Peyer's patch (tissue), 4 donors: ENCODE data around the gene C2CD4D. TPM values are rescaled to one million over a fixed set of nuclear protein-coding genes. Genes with fewer than 3 reads are reported as not detected.
"Not testable (repeated sequence)": the region's sequence is repeated elsewhere in the genome, so short reads cannot be mapped to it uniquely, and the experiment has no call there.

Experiments
- DNase-seq, 3 donors: peaks; one replicate each; pipeline ENCODE4 v3.0.0-alpha.2; 2017 to 2019
- H3K27ac ChIP-seq, 4 donors: fragments of 200-600 bp; sonication (generic); one replicate each; pipeline ENCODE4 v1.5.1; 2016 to 2019
- H3K27me3 ChIP-seq, 2 donors: fragments of 200-600 bp; sonication (generic); one replicate each; pipeline ENCODE4 v1.5.1; 2019
- H3K36me3 ChIP-seq, 3 donors: fragments of 200-600 bp; sonication (generic); one replicate each; pipeline ENCODE4 v1.5.1; 2016 to 2019
- H3K4me1 ChIP-seq, 4 donors: fragments of 200-600 bp; sonication (generic); one replicate each; pipeline ENCODE4 v1.5.1; 2016 to 2019
- H3K4me3 ChIP-seq, 4 donors: fragments of 200-600 bp; sonication (generic); 1 replicate in 3 of 4; 2 replicates in 1 of 4; pipeline ENCODE4 v1.5.1; 2016 to 2019; ENCODE audit warnings: mild to moderate bottlenecking in 1 of 4
- H3K9me3 ChIP-seq, 4 donors: fragments of 200-600 bp; sonication (generic); one replicate each; pipeline ENCODE4 v1.5.1; 2016 to 2019; ENCODE audit warnings: mild to moderate bottlenecking in 1 of 4
- CTCF ChIP-seq, 6 experiments: fragments of 450-650 bp in 4 of 6; fragments of 200-600 bp in 2 of 6; sonication (generic) in 1 of 6; IDR thresholded peaks; one replicate each; pipeline ENCODE4 v1.5.1; 2017 to 2019; ENCODE audit warnings: antibody characterized with exemption in 6 of 6, mild to moderate bottlenecking in 3 of 6, moderate library complexity in 1 of 6
- POLR2A ChIP-seq, 2 donors: fragments of 450-650 bp; IDR thresholded peaks; one replicate each; pipeline ENCODE4 v1.5.1; 2017; ENCODE audit warnings: antibody characterized with exemption in 2 of 2, mild to moderate bottlenecking in 2 of 2, moderate library complexity in 2 of 2
- total RNA-seq, 4 donors: library from RNA; depleted of rRNA; stranded (reverse); fragments of >200 nt; gene quantifications; one replicate each; pipeline ENCODE4 v1.1.0, GENCODE V29; 2016

The C2CD4D gene
- total RNA-seq = under 1 TPM in 1 of 4 donors, not detected in 3; 0.54 TPM

DNA sequence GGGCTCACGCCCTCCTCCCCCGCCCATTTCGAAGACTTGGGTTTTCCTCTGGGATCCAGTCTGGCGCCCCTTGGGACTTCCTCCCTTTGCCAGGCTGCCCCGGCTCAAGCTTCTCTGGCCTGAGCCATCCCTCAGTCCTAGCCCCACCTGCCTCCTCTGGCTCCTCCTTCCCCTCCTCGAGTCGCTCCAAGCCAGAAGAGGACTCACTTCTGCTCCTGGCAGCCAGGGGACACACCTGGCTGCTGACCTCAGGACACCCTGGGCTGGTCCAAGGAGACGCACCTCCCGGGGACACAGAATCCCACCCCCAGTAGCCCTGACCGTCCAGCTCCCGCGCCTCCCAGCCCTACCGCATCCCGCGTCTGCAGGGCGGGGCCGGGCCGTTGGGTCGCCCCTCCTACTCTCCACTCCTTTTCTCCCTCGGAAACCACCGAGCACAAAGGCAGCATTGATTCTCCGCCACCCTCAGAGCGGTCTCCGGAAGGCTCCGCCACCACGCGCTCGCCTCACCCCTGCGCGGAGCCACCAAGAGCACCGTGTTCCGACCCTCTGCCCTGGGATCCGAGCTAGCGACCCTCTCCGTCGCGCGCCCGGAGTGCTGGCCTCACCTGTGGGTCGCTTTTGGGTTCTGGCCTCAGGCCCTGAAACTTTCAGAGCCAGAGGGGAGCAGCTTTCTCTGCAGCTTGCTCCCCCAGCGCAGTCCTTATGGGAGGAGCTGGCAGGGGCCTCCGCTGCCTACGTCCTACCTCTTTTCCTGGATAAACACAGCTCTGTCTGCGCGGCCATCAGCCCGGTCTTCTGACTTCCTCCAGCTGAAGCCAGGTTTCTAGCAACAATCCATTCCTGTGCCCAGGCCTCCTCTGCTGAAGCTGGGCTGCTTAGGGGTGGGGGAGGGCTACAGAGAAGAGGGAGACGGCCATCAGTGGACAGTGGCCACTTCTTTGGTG is at the start of gene C2CD4D:
Gene C2CD4D, minus strand, starts transcription at position 364 of the 947 bp plus-strand sequence. CDS start 831 bp downstream, outside the sequence.
- Histone ChIP-seq H3K36me3 (no peaks in the 10 kb centered on the region), H3K4me1 (peaks cover 0 to 43% (median 12%) of the 10 kb centered on the region in 4 donors), H3K27me3 (no peaks in the 10 kb centered on the region), H3K27ac (peak within 1 kb of the TSS; percentile 66 to 78 (median 72)), H3K9me3 (no peaks in the 10 kb centered on the region), H3K4me3 (peak within 1 kb of the TSS; percentile 42 to 67 (median 52))
- DNase-seq = peak; percentile 46 to 85 (median 82)
- peak in 2 of 6 experiments; percentile 31 to 32 for TF ChIP-seq CTCF (IDR thresholded peaks at IDR 0.05)
- peak; percentile 64 to 78 for TF ChIP-seq POLR2A (IDR thresholded peaks at IDR 0.05)

DNA sequence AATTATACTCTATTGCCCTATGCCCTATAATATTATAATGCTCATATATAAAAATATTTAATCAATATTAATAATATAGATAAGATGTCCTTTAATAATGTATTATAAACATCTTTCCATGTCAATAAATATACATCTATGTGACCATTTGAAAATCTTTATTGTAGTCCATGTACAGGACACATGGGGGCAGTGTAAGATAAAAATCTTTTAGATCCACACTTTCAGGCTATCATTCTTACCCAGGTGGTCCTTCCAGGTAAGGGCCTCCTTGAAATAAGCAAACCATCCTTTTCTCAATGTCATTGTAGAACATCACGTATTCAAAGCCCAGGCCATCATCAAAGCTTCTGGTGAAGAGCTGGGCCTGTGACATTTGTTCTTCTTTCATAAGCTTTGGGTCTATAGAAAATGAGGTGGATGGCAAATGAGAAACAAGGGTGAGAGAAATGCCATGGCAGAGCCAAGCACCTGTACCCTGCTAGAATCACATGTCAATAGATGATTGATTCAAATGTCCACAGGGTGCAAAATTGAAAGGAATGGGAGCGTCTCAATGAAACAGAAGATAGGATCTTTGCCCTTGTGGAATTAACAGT is 49.5 kb upstream of the C2CD4D start:
- peaks cover 0 to 21% (median 0%) of the 10 kb centered on the region in 3 donors for H3K36me3 ChIP-seq
- H3K27ac ChIP-seq = no peak overlapping the region
- no peaks in the 10 kb centered on the region for H3K4me1 ChIP-seq
- no peaks in the 10 kb centered on the region for H3K27me3 ChIP-seq
- TF ChIP-seq CTCF (IDR thresholded peaks at IDR 0.05) (peak in 5 of 6 experiments; percentile 33 to 61 (median 51)), POLR2A (IDR thresholded peaks at IDR 0.05) (no peak)
- no peak overlapping the region for H3K4me3 ChIP-seq
- no peak for DNase-seq
- H3K9me3 ChIP-seq = no peaks in the 10 kb centered on the region

GRCh38 chr1:151887028-151887427 is 47.4 kb upstream of the C2CD4D start:
- Histone ChIP-seq H3K36me3 (peaks cover 0 to 13% (median 0%) of the 10 kb centered on the region in 3 donors), H3K4me1 (no peaks in the 10 kb centered on the region), H3K9me3 (no peaks in the 10 kb centered on the region), H3K27me3 (no peaks in the 10 kb centered on the region), H3K27ac (no peak overlapping the region), H3K4me3 (no peak overlapping the region)
- no peak for TF ChIP-seq CTCF (IDR thresholded peaks at IDR 0.05)
- no peak for TF ChIP-seq POLR2A (IDR thresholded peaks at IDR 0.05)
- no peak for DNase-seq

DNA sequence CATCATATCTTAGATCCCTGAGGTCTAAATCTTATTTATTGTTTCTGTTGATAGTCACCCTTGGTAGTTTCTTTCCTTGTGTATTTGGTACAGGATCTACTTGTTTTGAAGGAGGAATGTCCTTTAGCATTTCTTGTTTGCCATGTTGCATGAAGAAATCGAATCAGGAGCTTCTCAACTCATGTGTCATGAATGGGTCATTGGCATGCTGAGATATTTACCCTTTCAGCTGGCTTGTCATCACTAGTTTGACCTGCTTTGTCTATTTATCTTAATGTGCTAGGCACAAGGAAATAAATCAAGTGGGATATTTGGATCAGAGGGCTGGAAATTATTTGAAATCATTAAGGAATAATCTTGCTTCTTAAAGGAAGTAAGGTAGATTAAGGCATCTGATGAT is 45.9 kb upstream of the C2CD4D start:
- H3K36me3 ChIP-seq = peaks cover 0 to 11% (median 0%) of the 10 kb centered on the region in 3 donors
- no peak overlapping the region for H3K4me3 ChIP-seq
- no peaks in the 10 kb centered on the region for H3K9me3 ChIP-seq
- no peak overlapping the region for H3K27ac ChIP-seq
- no peaks in the 10 kb centered on the region for H3K27me3 ChIP-seq
- no peak for DNase-seq
- TF ChIP-seq POLR2A (IDR thresholded peaks at IDR 0.05) (no peak), CTCF (IDR thresholded peaks at IDR 0.05) (no peak)
- no peaks in the 10 kb centered on the region for H3K4me1 ChIP-seq

- not testable (repeated sequence) for H3K27me3 ChIP-seq, H3K27ac ChIP-seq, H3K9me3 ChIP-seq, H3K36me3 ChIP-seq, H3K4me1 ChIP-seq, DNase-seq, H3K4me3 ChIP-seq
Observed at GRCh38 chr1:151884879-151885278, 45.3 kb upstream of the C2CD4D start.

DNA sequence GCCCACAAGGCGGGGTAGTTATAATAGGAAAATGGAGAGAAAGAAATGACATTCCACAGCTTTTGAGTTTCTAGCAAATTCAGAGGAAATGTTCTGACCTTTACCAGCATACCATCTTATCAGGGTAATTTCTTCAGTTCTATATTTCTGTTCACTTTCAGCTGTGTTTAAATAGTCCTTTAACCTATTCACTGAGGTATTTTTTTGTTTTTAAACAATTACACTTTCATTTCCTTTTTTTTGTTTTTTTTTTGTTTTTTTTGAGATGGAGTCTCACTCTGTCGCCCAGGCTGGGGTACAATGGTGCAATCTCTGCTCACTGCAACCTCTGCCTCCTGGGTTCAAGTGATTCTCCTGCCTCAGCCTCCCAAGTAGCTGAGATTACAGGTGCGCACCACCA is 44.8 kb upstream of the C2CD4D start:
- H3K27me3 ChIP-seq, H3K4me1 ChIP-seq, H3K27ac ChIP-seq, H3K36me3 ChIP-seq, H3K4me3 ChIP-seq, H3K9me3 ChIP-seq, DNase-seq: not testable (repeated sequence)

- H3K4me3 ChIP-seq, H3K27ac ChIP-seq, H3K36me3 ChIP-seq, H3K27me3 ChIP-seq, H3K9me3 ChIP-seq, H3K4me1 ChIP-seq, DNase-seq: not testable (repeated sequence)
Observed at GRCh38 chr1:151883898-151884297, 44.3 kb upstream of the C2CD4D start.

DNA sequence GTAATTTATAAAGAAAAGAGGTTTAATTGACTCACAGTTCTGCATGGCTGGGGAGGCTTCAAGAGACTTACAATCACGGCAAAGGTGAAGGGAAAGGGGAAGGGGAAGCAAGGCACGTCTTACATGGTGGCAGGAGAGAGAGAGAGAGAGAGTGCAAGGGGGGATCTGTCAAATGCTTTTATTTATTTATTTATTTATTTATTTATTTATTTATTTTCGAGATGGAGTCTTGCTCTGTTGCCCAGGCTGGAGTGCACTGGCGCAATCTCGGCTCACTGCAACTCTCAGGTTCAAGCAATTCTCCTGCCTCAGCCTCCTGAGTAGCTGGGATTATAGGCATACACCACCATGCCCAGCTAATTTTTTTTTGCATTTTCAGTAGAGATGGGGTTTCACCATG is 43.3 kb upstream of the C2CD4D start:
- H3K4me3 ChIP-seq, H3K9me3 ChIP-seq, DNase-seq, H3K27me3 ChIP-seq, H3K36me3 ChIP-seq, H3K27ac ChIP-seq, H3K4me1 ChIP-seq: not testable (repeated sequence)
